Loucy (cell line): ENCODE results near the gene TENM4.

ENCODE experiments used
- CTCF ChIP-seq: fragments of 200-600 bp; sonication (generic); conservative IDR thresholded peaks from 2 replicates; pipeline ENCODE4 v1.5.1; 2014; ENCODE audit warnings: mild to moderate bottlenecking, antibody characterized with exemption, low read length
- EZH2phosphoT487 ChIP-seq: fragments of 200-600 bp; IDR thresholded peaks from 2 replicates; pipeline ENCODE4 v1.6.1; 2018; ENCODE audit warnings: antibody characterized with exemption, mild to moderate bottlenecking, moderate library complexity, borderline replicate concordance

GRCh38 chr11:78990261-78990660 is 450.6 kb downstream of the TENM4 start:
- no peak for TF ChIP-seq CTCF
- TF ChIP-seq EZH2phosphoT487 = no peak
